ENCODE measurements around the gene ACO1.

GRCh38 chr9:32427111-32427873 lies 42.8 kb downstream of the ACO1 start:
- TF ChIP-seq CTCF (IDR thresholded peaks at IDR 0.05) (peak in 3 of 7 experiments; percentile 22 to 42 (median 38)), POLR2A (IDR thresholded peaks at IDR 0.05) (no peak)
